ENCODE data around the gene GNG12.

GNG12 gene

DNA sequence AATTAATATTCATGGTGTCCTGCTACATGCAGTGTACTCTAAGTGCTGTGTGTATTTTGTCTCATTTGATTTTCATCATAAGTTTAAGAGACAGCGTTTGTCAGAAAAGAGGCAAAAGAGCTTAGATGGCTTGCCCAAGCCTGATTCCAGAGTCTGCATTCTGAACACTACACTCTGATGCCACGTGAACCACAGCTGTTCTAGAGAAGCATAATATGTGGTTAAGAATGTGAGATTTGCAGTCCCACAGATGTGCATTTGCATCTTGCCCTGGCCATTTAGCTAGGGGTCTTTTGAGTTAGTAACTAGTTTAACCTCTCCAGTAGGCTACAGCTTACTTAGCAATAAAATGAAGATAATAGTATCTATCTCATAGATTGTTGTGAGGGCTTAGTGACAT lies 157.5 kb downstream of the GNG12 start:
- TF ChIP-seq, protein P1, sequence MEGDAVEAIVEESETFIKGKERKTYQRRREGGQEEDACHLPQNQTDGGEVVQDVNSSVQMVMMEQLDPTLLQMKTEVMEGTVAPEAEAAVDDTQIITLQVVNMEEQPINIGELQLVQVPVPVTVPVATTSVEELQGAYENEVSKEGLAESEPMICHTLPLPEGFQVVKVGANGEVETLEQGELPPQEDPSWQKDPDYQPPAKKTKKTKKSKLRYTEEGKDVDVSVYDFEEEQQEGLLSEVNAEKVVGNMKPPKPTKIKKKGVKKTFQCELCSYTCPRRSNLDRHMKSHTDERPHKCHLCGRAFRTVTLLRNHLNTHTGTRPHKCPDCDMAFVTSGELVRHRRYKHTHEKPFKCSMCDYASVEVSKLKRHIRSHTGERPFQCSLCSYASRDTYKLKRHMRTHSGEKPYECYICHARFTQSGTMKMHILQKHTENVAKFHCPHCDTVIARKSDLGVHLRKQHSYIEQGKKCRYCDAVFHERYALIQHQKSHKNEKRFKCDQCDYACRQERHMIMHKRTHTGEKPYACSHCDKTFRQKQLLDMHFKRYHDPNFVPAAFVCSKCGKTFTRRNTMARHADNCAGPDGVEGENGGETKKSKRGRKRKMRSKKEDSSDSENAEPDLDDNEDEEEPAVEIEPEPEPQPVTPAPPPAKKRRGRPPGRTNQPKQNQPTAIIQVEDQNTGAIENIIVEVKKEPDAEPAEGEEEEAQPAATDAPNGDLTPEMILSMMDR (IDR thresholded peaks at IDR 0.05), result no peak

DNA sequence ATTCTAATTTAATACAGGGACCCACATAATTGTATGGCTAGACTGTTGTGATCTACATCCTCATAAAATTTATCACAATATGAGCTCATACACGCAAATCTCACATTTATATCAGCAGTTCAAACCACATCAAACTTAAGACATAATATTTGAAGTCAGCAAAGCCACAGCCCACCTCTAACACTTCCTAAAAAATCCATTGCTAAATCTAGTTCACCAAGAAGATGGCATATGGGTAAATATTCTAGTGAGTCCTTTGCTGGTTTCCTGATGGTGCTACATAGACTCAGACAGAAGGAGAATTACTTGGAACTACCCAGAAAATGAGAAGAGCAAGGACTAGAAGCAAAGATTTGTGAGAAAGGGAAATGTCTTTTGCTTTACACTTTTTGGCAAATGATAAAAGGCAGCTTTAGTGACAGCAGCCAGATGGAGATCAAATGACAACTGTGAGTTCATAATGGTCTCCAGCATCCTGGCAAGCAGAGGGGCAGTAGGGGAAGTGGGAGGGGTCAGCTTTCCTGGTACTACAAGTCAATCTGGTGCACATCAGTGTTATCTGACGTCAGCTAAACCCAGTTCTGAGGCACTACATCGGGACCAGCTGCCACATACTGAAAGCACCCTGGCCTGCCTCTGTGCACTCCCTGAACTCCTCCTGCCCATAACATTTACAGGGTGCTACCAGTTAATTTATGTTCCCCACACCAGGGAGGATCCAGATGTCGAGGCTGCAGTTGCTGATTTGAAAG lies 158.8 kb downstream of the GNG12 start:
- TF ChIP-seq, protein P1 (IDR thresholded peaks at IDR 0.05), result no peak

DNA sequence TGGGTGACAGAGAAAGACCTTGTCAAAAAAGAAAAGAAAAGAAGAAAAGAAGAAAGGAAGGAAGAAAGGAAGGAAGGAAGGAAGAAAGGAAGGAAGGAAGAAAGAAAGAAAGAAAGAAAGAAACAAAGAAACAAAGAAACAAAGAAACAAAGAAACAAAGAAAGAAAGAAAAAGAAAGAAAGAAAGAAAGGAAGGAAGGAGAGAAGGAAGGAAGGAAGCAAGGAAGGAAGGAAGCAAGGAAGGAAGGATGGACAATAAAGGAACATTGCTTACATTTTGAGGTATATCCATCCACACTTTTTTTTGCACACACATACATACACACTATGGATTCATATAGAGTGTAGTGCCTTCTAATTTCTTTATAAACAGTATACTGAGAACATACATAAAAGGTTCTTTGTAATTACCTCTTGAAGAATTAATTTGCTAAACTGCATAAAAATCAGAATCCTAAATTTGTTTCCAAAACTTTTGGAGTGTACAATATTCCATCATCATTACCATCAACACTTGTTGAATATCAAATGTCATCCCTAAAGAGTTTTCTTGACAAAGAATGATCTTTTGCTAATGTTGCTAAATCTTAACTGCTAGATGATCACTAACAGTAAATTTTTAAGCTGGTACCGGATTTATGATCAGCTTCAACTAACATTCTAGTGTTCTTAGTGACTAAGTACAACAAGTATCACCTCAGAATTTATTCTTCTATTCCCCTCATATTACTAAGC lies 159.6 kb downstream of the GNG12 start:
- TF ChIP-seq, protein P1 (IDR thresholded peaks at IDR 0.05), result no peak

GRCh38 chr1:67672260-67672803 lies 160.9 kb downstream of the GNG12 start:
- TF ChIP-seq, protein P1 (IDR thresholded peaks at IDR 0.05), result no peak

GRCh38 chr1:67668660-67669059 lies 164.6 kb downstream of the GNG12 start:
- TF ChIP-seq, protein P1 (IDR thresholded peaks at IDR 0.05), result no peak

DNA sequence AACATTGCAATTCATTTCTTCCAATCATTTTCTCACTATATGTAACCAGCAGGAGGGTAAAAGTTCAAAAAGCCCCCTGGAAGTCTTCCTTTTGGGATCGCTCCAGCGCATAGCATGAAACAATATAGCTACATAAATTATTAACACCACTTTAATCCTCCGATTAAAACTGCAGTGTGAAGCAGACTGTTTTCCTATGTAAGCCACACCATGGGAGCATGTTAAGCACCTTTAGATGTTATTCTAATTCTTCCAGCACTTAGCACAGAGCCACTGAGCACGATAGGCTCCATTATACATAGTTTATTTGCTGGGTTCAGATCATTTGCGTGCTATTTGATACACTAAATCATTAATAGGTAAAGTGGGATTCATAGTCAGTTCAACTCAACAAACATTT lies 166.6 kb downstream of the GNG12 start:
- TF ChIP-seq, protein P1 (IDR thresholded peaks at IDR 0.05), result no peak

DNA sequence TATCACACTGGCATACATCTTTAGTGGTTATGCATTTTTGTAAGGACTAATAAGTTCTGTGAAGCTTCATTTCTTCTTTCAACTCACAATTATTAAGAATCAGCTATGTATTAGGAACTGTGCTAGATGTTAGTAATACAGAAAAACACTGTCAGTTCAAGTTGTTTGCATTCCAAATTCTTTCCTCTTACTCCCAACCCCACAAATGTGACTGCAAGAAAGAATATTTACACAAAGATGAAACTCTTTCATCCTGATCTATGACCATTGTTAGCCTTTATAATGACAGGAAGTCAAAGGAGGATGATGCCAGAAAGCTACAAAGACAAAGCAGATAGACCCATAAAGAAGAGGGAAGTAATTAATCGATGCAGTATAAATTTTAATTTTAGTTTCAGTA lies 169.2 kb downstream of the GNG12 start:
- TF ChIP-seq, protein P1 (IDR thresholded peaks at IDR 0.05), result no peak
